A673 (cell line): ENCODE results near the gene DEAF1.

Experiments used
- EZH2 ChIP-seq: fragments of 200-600 bp; sonication (generic); IDR thresholded peaks from 2 replicates; pipeline ENCODE4 v1.6.1; 2017; ENCODE audit warnings: borderline replicate concordance, low read depth, mild to moderate bottlenecking, mixed read lengths, antibody characterized with exemption, low read length; ENCODE audit not compliant: poor library complexity, severe bottlenecking
- TF ChIP-seq, protein P1 (sequence below): fragments of 300-800, 200-600 bp; sonication (generic); conservative IDR thresholded peaks from 2 replicates; pipeline ENCODE4 v1.5.1; 2017; ENCODE audit warnings: low read depth, mild to moderate bottlenecking, antibody characterized with exemption, low read length, moderate library complexity, mixed read lengths

DNA sequence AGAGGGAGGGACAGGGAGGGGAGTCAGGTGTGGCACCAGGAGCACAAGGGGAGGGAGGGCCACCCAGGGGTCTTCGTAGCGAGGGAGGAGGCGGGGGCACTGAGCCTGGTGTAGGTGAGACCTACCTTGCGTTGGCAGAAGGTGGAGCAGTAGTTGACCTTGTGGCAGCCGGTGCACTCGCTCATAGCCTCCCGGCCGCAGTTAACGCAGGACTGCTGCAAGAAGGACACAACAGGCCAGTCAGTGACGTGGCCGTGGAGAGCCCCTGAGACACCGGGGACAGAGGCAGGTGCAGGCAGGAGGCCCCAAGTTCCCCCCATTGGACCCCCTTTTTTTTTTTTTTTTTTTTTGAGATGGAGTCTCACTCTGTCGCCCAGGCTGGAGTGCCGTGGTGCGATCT lies 41.2 kb downstream of the DEAF1 start:
- TF ChIP-seq, protein P1, sequence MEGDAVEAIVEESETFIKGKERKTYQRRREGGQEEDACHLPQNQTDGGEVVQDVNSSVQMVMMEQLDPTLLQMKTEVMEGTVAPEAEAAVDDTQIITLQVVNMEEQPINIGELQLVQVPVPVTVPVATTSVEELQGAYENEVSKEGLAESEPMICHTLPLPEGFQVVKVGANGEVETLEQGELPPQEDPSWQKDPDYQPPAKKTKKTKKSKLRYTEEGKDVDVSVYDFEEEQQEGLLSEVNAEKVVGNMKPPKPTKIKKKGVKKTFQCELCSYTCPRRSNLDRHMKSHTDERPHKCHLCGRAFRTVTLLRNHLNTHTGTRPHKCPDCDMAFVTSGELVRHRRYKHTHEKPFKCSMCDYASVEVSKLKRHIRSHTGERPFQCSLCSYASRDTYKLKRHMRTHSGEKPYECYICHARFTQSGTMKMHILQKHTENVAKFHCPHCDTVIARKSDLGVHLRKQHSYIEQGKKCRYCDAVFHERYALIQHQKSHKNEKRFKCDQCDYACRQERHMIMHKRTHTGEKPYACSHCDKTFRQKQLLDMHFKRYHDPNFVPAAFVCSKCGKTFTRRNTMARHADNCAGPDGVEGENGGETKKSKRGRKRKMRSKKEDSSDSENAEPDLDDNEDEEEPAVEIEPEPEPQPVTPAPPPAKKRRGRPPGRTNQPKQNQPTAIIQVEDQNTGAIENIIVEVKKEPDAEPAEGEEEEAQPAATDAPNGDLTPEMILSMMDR, result no peak
- TF ChIP-seq EZH2, result no peak
